ENCODE measurements around the gene RCOR2.

The RCOR2 gene

GRCh38 chr11:63907063-63907462 is 9.9 kb downstream of the RCOR2 start:
- H2AFZ ChIP-seq (ENCODE audit: low read depth, low read length) = no peak overlapping the region
- H3K27ac ChIP-seq (ENCODE audit: low read length) = no peak overlapping the region
- H3K9ac ChIP-seq (ENCODE audit: low read depth, low read length) = no peak overlapping the region
- no peaks in the 10 kb centered on the region for H3K27me3 ChIP-seq (ENCODE audit: insufficient read depth, low read length, poor library complexity)
- H3K36me3 ChIP-seq (ENCODE audit: insufficient read depth, low read length) = peaks cover 68% of the 10 kb centered on the region
- H3K4me3 ChIP-seq (ENCODE audit: low read depth in 1 of 2, low read length in 2 of 2) = no peak overlapping the region
- no peaks in the 10 kb centered on the region for H3K9me3 ChIP-seq (ENCODE audit: insufficient read depth, low read length, severe bottlenecking)
- no peak overlapping the region for H3K4me2 ChIP-seq (ENCODE audit: insufficient read depth, low read length)
- ATAC-seq (ENCODE audit: insufficient read depth, low read depth) = no peak
- H4K20me1 ChIP-seq (ENCODE audit: insufficient read depth, low read length) = peaks cover 15% of the 10 kb centered on the region
- no peaks in the 10 kb centered on the region for H3K4me1 ChIP-seq (ENCODE audit: insufficient read depth, low read length)
- H3K79me2 ChIP-seq (ENCODE audit: insufficient read depth, low read length) = no peaks in the 10 kb centered on the region
- DNase-seq = no peak
- TF ChIP-seq CTCF (IDR thresholded peaks at IDR 0.05; ENCODE audit: borderline replicate concordance, extremely low read depth, low read length, poor library complexity, severe bottlenecking) (no peak), EZH2 (IDR thresholded peaks at IDR 0.05; ENCODE audit: borderline replicate concordance, low read depth, low read length, severe bottlenecking) (no peak)

DNA sequence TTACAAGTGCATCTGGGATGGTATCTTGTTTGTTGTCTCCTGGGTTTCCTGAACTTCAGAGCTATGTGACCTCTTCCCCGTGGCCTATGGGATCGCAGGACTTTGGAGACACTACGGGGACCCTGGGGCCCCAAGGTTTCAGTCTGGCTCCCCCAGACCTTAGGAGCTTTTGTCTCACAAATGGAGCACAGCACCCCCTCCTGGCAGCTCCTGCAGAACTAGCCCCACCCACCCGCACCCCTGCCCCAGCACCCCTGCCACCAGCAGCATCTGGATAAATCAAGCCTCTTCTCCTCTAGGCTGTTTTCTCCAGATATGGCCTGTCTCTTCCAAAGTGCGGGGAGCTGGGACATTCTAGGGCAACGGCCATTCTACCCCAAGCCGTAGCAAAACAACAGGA is 10.4 kb downstream of the RCOR2 start:
- peaks cover 15% of the 10 kb centered on the region for H4K20me1 ChIP-seq (ENCODE audit: insufficient read depth, low read length)
- no peaks in the 10 kb centered on the region for H3K79me2 ChIP-seq (ENCODE audit: insufficient read depth, low read length)
- H3K4me2 ChIP-seq (ENCODE audit: insufficient read depth, low read length) = no peak overlapping the region
- peak; percentile 20 for TF ChIP-seq CTCF (IDR thresholded peaks at IDR 0.05; ENCODE audit: borderline replicate concordance, extremely low read depth, low read length, poor library complexity, severe bottlenecking)
- no peak for TF ChIP-seq EZH2 (IDR thresholded peaks at IDR 0.05; ENCODE audit: borderline replicate concordance, low read depth, low read length, severe bottlenecking)
- no peak overlapping the region for H2AFZ ChIP-seq (ENCODE audit: low read depth, low read length)
- H3K4me3 ChIP-seq (ENCODE audit: low read depth in 1 of 2, low read length in 2 of 2) = no peak overlapping the region
- DNase-seq (peak; percentile 44), ATAC-seq (ENCODE audit: insufficient read depth, low read depth) (peak; percentile 53; the same call in 2 of the 3 replicates)
- H3K4me1 ChIP-seq (ENCODE audit: insufficient read depth, low read length) = no peaks in the 10 kb centered on the region
- no peaks in the 10 kb centered on the region for H3K27me3 ChIP-seq (ENCODE audit: insufficient read depth, low read length, poor library complexity)
- no peaks in the 10 kb centered on the region for H3K9me3 ChIP-seq (ENCODE audit: insufficient read depth, low read length, severe bottlenecking)
- H3K36me3 ChIP-seq (ENCODE audit: insufficient read depth, low read length) = peaks cover 73% of the 10 kb centered on the region
- H3K9ac ChIP-seq (ENCODE audit: low read depth, low read length) = no peak overlapping the region
- H3K27ac ChIP-seq (ENCODE audit: low read length) = no peak overlapping the region

DNA sequence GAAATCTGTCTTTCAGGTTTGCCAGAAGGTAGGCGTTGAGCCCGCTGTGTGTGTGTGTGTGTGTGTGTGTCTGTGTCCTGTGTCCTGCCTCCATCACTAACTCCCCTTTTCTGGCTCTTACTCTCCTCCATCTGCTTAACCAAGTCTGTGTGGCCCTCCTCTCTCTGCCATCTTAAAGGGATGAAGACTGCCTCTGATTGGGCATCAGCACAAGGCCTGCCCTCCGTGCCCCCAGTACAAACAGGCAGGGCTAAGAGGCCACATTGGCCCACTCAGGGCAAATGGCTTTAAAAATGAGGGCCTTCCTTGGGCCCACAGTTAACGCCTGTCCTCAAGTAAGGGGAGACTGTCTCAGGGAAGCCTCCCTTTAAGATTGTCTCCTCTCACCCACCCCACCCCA is 10.9 kb downstream of the RCOR2 start:
- DNase-seq (no peak), ATAC-seq (ENCODE audit: insufficient read depth, low read depth) (no peak)
- Histone ChIP-seq H3K79me2 (ENCODE audit: insufficient read depth, low read length) (no peaks in the 10 kb centered on the region), H3K9me3 (ENCODE audit: insufficient read depth, low read length, severe bottlenecking) (no peaks in the 10 kb centered on the region), H4K20me1 (ENCODE audit: insufficient read depth, low read length) (peaks cover 15% of the 10 kb centered on the region), H2AFZ (ENCODE audit: low read depth, low read length) (no peak overlapping the region), H3K9ac (ENCODE audit: low read depth, low read length) (no peak overlapping the region), H3K27ac (ENCODE audit: low read length) (no peak overlapping the region), H3K4me1 (ENCODE audit: insufficient read depth, low read length) (no peaks in the 10 kb centered on the region), H3K27me3 (ENCODE audit: insufficient read depth, low read length, poor library complexity) (no peaks in the 10 kb centered on the region), H3K4me2 (ENCODE audit: insufficient read depth, low read length) (no peak overlapping the region), H3K4me3 (ENCODE audit: low read depth in 1 of 2, low read length in 2 of 2) (no peak overlapping the region), H3K36me3 (ENCODE audit: insufficient read depth, low read length) (peaks cover 77% of the 10 kb centered on the region)
- no peak for TF ChIP-seq CTCF (IDR thresholded peaks at IDR 0.05; ENCODE audit: borderline replicate concordance, extremely low read depth, low read length, poor library complexity, severe bottlenecking)
- no peak for TF ChIP-seq EZH2 (IDR thresholded peaks at IDR 0.05; ENCODE audit: borderline replicate concordance, low read depth, low read length, severe bottlenecking)

- TF ChIP-seq EZH2 (IDR thresholded peaks at IDR 0.05; ENCODE audit: borderline replicate concordance, low read depth, low read length, severe bottlenecking) (no peak), CTCF (IDR thresholded peaks at IDR 0.05; ENCODE audit: borderline replicate concordance, extremely low read depth, low read length, poor library complexity, severe bottlenecking) (no peak)
- H3K79me2 ChIP-seq (ENCODE audit: insufficient read depth, low read length) = no peaks in the 10 kb centered on the region
- no peaks in the 10 kb centered on the region for H3K4me1 ChIP-seq (ENCODE audit: insufficient read depth, low read length)
- H3K4me2 ChIP-seq (ENCODE audit: insufficient read depth, low read length) = no peak overlapping the region
- no peak for ATAC-seq (ENCODE audit: insufficient read depth, low read depth)
- no peak overlapping the region for H3K4me3 ChIP-seq (ENCODE audit: low read depth in 1 of 2, low read length in 2 of 2)
- H3K27me3 ChIP-seq (ENCODE audit: insufficient read depth, low read length, poor library complexity) = no peaks in the 10 kb centered on the region
- H3K9ac ChIP-seq (ENCODE audit: low read depth, low read length) = no peak overlapping the region
- no peak overlapping the region for H2AFZ ChIP-seq (ENCODE audit: low read depth, low read length)
- no peak for DNase-seq
- peaks cover 86% of the 10 kb centered on the region for H3K36me3 ChIP-seq (ENCODE audit: insufficient read depth, low read length)
- no peaks in the 10 kb centered on the region for H3K9me3 ChIP-seq (ENCODE audit: insufficient read depth, low read length, severe bottlenecking)
- H4K20me1 ChIP-seq (ENCODE audit: insufficient read depth, low read length) = peaks cover 14% of the 10 kb centered on the region
- H3K27ac ChIP-seq (ENCODE audit: low read length) = no peak overlapping the region
Observed at GRCh38 chr11:63905179-63905578, 11.8 kb downstream of the RCOR2 start.

All from DND-41 (cell line).